GM12864 (cell line): Measurements from ENCODE around the gene ENTPD7.

Experiments
- DNase-seq: peaks from one replicate; pipeline ENCODE4 v3.0.0-alpha.2; 2011; ENCODE audit warnings: low read depth
- H3K4me3 ChIP-seq: 2 replicates; pipeline ENCODE4 v1.5.1; 2011; ENCODE audit warnings: mild to moderate bottlenecking, low read depth, low read length, control low read depth
- TF ChIP-seq, protein P1 (sequence below): IDR thresholded peaks from 2 replicates; pipeline ENCODE4 v1.5.1; 2011; ENCODE audit warnings: low read depth, mild to moderate bottlenecking, moderate library complexity, low read length, control low read depth, inconsistent platforms; ENCODE audit errors: missing control alignments

ENTPD7 gene

DNA sequence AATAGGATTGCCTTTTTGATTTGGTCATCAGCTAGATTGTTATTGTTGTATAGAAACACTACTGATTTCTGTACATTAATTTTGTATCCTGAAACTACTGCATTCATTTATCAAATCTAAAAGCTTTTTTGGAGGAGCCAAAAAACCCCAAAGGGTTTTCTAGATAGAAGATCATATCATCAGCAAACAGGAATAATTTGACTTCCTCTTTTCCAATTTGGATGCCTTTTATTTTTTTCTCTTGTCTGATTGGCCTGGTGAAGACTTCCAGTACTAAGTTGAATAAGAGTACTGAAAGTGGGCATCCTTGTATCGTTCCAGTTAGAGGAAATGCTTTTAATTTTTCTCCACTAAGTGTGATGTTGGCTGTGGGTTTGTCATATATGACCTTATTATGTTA lies 10.6 kb upstream of the ENTPD7 start:
- TF ChIP-seq, protein P1, sequence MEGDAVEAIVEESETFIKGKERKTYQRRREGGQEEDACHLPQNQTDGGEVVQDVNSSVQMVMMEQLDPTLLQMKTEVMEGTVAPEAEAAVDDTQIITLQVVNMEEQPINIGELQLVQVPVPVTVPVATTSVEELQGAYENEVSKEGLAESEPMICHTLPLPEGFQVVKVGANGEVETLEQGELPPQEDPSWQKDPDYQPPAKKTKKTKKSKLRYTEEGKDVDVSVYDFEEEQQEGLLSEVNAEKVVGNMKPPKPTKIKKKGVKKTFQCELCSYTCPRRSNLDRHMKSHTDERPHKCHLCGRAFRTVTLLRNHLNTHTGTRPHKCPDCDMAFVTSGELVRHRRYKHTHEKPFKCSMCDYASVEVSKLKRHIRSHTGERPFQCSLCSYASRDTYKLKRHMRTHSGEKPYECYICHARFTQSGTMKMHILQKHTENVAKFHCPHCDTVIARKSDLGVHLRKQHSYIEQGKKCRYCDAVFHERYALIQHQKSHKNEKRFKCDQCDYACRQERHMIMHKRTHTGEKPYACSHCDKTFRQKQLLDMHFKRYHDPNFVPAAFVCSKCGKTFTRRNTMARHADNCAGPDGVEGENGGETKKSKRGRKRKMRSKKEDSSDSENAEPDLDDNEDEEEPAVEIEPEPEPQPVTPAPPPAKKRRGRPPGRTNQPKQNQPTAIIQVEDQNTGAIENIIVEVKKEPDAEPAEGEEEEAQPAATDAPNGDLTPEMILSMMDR, result no peak
- no peak for DNase-seq

DNA sequence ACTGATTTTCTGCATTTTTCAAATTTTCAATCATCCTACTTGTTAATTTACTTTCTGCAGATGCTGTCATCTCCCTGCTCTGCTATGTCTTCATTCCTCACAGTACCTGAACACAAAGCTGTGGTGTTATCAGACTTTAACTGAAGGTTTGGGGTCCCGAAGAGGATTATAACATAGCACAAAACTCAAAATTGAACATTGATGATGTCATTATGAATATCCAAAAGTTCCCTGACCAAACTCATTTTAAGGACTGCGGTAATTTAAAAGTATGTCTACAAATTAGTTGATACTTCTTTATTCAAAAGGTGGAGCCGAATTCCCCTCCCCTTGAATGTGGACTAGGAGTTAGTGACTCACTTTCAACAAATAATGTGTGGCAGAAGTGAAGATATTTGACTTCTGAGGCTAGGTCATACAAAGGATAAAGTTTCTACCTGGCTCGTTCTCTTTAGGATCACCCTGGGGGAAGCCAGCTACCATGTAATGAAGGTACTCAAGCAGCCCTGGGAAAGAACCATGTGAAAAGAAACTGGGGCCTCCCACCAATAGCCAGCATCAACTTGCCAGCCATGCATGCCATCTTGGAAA lies 6.4 kb upstream of the ENTPD7 start:
- H3K4me3 ChIP-seq, result no peak overlapping the region
- no peak for DNase-seq
- TF ChIP-seq, protein P1, result no peak

More for the DNA sequence above, 10.6 kb upstream of the ENTPD7 start:
- H3K4me3 ChIP-seq, result no peak overlapping the region

DNA sequence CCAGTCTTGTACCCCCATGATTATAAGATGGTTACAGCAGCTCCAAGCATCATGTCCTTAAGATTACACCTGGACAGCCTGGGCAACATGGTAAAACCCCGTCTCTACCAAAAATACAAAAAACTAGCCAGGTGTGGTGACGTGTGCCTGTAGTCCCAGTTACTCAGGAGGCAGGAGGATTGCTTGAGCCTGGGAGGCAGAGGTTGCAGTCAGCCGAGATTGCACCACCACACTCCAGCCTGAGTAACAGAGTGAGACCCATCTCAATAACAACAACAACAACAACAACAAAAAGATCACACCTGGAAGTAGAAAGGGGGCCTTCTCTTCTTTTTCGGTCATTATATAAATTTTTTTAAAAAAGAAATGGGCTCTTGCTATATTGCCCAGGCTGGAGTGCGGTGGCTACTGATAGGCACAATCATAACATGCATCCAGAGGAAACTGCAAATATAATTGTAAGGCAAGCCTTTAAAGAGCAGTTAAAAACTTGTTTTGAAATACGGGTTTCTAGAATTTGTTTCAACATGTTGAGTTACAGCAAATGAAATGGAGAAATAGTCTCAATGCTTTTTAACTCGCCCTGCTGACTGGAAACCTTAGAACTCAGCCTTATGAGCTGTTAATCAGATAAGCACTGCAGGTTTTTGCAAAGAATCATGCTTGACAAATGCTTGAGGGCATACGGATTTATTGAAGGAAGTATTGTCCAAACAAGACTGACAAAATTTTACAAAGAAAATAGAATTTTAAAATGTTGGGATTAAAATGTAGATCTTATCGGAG lies 4.7 kb upstream of the ENTPD7 start:
- TF ChIP-seq, protein P1, result no peak
- no peak for DNase-seq
- no peak overlapping the region for H3K4me3 ChIP-seq

DNA sequence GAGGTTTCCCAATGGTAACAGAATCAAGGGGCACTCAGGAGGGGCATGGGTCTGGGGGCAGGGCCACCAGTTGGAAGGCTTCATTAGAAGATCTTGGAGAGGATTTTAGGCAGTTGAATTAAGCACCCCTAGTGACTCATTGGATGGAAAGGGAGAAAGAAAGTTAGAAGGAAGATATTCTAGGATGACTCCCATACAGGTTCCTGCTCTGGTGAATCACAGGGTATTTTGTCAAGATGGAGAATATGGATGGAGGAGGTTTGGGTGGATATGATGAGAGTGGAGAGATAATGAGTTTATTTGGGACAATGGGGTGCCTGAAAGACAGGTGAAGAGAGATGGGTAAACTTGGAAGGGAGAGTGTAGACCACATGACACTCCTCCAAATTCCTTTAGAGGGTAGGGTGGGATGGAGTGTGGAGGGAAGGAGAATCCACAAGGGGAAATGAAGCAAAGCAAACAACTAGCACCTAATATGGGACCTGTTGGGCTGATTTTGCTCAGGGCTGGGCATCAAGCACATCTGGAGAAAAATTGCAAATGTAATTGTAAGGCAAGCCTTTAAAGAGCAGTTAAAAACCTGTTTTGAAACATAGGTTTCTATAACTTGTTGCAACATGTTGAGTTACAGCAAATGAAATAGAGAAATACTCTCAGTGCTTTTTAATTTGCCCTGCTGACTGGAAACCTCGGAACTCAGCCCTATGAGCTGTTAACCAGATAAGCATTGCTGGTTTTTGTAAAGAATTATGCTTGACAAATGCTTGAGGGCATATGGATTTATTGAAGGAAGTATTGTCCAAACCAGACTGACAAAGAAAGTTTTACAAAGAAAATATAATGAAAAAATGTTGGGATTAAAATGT lies 2.9 kb upstream of the ENTPD7 start:
- no peak overlapping the region for H3K4me3 ChIP-seq
- TF ChIP-seq, protein P1, result no peak
- no peak for DNase-seq

DNA sequence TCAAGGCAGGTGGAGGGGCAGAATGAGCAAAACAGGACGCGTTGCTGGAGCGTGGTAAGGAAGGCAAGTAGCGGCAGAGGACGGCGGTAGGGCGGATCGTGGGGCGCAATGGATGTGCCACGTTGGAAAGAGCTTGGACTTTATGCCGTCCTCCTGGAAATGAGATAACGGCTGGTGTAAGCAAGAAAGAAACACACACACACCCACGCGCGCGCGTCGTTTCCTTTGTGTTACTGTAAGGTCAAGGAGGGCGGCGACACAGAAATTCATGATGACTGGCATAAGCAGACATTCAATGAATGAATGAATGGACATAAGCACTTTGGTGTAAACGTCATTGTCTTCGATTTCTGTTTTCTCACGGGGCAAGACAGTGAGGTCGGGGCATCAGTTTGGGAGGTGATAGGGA lies 683 bp upstream of the ENTPD7 start:
- TF ChIP-seq, protein P1, result no peak
- DNase-seq, result no peak
- H3K4me3 ChIP-seq, result peak overlapping the region; percentile 77

DNA sequence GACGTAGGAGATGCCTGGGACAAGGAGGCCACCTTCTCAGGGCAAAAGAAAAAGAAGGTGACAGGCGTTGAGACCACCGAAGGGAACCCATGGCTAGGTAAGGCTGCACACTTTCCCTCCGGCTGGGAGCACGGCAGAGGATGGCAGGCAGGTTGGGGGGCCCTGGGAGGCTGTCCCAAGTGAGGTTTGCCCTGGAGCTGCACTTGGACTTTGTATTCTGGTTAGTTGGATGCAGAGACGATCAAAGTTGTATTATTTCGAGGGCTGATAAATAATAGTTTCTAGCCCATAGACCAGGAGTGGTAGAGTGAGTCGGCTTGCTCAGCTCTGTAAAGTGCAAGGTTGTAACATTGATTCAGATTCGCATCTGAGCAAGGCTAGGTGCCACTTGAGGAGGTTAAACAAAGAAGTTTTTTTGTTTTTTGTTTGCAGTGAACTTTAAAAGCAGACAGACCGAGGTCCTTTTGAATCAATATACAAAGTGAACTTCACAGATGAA lies 608 bp downstream of the ENTPD7 start:
- DNase-seq, result no peak
- peak overlapping the region; percentile 77 for H3K4me3 ChIP-seq

More for the DNA sequence above, 608 bp downstream of the ENTPD7 start:
- TF ChIP-seq, protein P1, result no peak
